Measurements from ENCODE around the gene BCAS1. TPM values are rescaled to one million over a fixed set of nuclear protein-coding genes. Genes with fewer than 3 reads are reported as not detected.

BCAS1 gene
- total RNA-seq, 1 experiment from 2014 or later = 4.0 TPM

GRCh38 chr20:54088430-54088829 lies 18.0 kb upstream of the BCAS1 start:
- Histone ChIP-seq H3K9me3 (ENCODE audit: insufficient read depth, low read depth) (no peaks in the 10 kb centered on the region; the same call in 1 of the 2 replicates), H3K4me3 (no peak overlapping the region), H3K27me3 (ENCODE audit: insufficient read depth, low read depth) (no peaks in the 10 kb centered on the region), H3K36me3 (ENCODE audit: low read depth) (no peaks in the 10 kb centered on the region), H3K4me2 (no peak overlapping the region), H2AFZ (no peak overlapping the region), H3K4me1 (replicated peaks; ENCODE audit: insufficient read depth) (no peaks in the 10 kb centered on the region), H3K27ac (no peak overlapping the region), H4K20me1 (ENCODE audit: insufficient read depth) (no peaks in the 10 kb centered on the region), H3K9me2 (ENCODE audit: insufficient read depth) (no peaks in the 10 kb centered on the region), H3F3A (ENCODE audit: insufficient read depth, low read depth) (no peaks in the 10 kb centered on the region), H3K79me2 (ENCODE audit: low read depth) (no peaks in the 10 kb centered on the region)
- ChIA-PET CTCF (no interaction called here), POLR2A (ENCODE audit: unreplicated experiment) (no interaction called here)
- no peak for TF ChIP-seq EZH2 (IDR thresholded peaks at IDR 0.05; ENCODE audit: low read depth)
- no peak for TF ChIP-seq CTCF (conservative IDR thresholded peaks at IDR 0.05)
- intact Hi-C loops (cut with micrococcal nuclease; ENCODE audit: unreplicated experiment) = no loop called here
- no TSS peak for BruUV-seq (replicated peaks)
- no peak for DNase-seq

- Histone ChIP-seq H3K9me2 (ENCODE audit: insufficient read depth) (no peaks in the 10 kb centered on the region), H3K27me3 (ENCODE audit: insufficient read depth, low read depth) (no peaks in the 10 kb centered on the region), H3K4me3 (no peak overlapping the region), H4K20me1 (ENCODE audit: insufficient read depth) (no peaks in the 10 kb centered on the region), H2AFZ (no peak overlapping the region), H3K9me3 (ENCODE audit: insufficient read depth, low read depth) (no peaks in the 10 kb centered on the region; the same call in 1 of the 2 replicates), H3K4me2 (no peak overlapping the region), H3K27ac (no peak overlapping the region), H3K79me2 (ENCODE audit: low read depth) (no peaks in the 10 kb centered on the region), H3F3A (ENCODE audit: insufficient read depth, low read depth) (no peaks in the 10 kb centered on the region), H3K36me3 (ENCODE audit: low read depth) (no peaks in the 10 kb centered on the region), H3K4me1 (replicated peaks; ENCODE audit: insufficient read depth) (no peaks in the 10 kb centered on the region)
- intact Hi-C loops (cut with micrococcal nuclease; ENCODE audit: unreplicated experiment) = no loop called here
- POLR2A ChIA-PET (ENCODE audit: unreplicated experiment) = no interaction called here
- TF ChIP-seq EZH2 (IDR thresholded peaks at IDR 0.05; ENCODE audit: low read depth) (no peak), CTCF (conservative IDR thresholded peaks at IDR 0.05) (no peak)
- CTCF ChIA-PET = no interaction called here
- DNase-seq = no peak
- no TSS peak for BruUV-seq (replicated peaks)
Observed at GRCh38 chr20:54086507-54087039, 16.2 kb upstream of the BCAS1 start.

GRCh38 chr20:54085910-54086309 lies 15.5 kb upstream of the BCAS1 start:
- CTCF ChIA-PET = no interaction called here
- Histone ChIP-seq H3K36me3 (ENCODE audit: low read depth) (no peaks in the 10 kb centered on the region), H3K79me2 (ENCODE audit: low read depth) (no peaks in the 10 kb centered on the region), H3K9me2 (ENCODE audit: insufficient read depth) (no peaks in the 10 kb centered on the region), H3K4me1 (replicated peaks; ENCODE audit: insufficient read depth) (no peaks in the 10 kb centered on the region), H3K27me3 (ENCODE audit: insufficient read depth, low read depth) (no peaks in the 10 kb centered on the region), H3F3A (ENCODE audit: insufficient read depth, low read depth) (no peaks in the 10 kb centered on the region), H3K9me3 (ENCODE audit: insufficient read depth, low read depth) (no peaks in the 10 kb centered on the region), H2AFZ (no peak overlapping the region), H3K27ac (no peak overlapping the region), H3K4me3 (no peak overlapping the region), H3K4me2 (no peak overlapping the region), H4K20me1 (ENCODE audit: insufficient read depth) (no peaks in the 10 kb centered on the region)
- POLR2A ChIA-PET (ENCODE audit: unreplicated experiment) = no interaction called here
- intact Hi-C loops (cut with micrococcal nuclease; ENCODE audit: unreplicated experiment) = no loop called here
- TF ChIP-seq CTCF (conservative IDR thresholded peaks at IDR 0.05) = no peak
- TF ChIP-seq EZH2 (IDR thresholded peaks at IDR 0.05; ENCODE audit: low read depth) = no peak
- no TSS peak for BruUV-seq (replicated peaks)
- no peak for DNase-seq
